HCT116 (cell line): Measurements from ENCODE around the gene DENND4B. TPM values are rescaled to one million over a fixed set of nuclear protein-coding genes. Genes with fewer than 3 reads are reported as not detected.

ENCODE experiments used
- ATAC-seq: fragments of 200-7000 bp; cut with Tn5 transposase; 2 replicates; pipeline ENCODE4 v1.9.1; 2020; ENCODE audit warnings: mild to moderate bottlenecking, moderate library complexity
- BruUV-seq: library from RNA; stranded (reverse); fragments of 400-500 nt; replicated peaks from 2 replicates; lab custom pipeline; 2021; lab: Mats Ljungman, UMichigan
- CTCF ChIA-PET: fragments of 300-600 bp; sonication (Branson Sonifier 250); formaldehyde crosslinking; loops from one replicate; lab custom pipeline; 2021; ENCODE audit warnings: antibody characterized with exemption; lab: Charles Lee
- POLR2A ChIA-PET: fragments of 300-600, 350-600 bp; sonication (Branson Sonifier 250); formaldehyde crosslinking; loops from one replicate; lab custom pipeline; 2021; ENCODE audit warnings: antibody characterized with exemption; lab: Charles Lee
- RAD21 ChIA-PET, 2 experiments: fragments of 300-600 bp; sonication (Branson Sonifier 250); formaldehyde crosslinking; loops; one replicate each; lab custom pipeline; 2023; ENCODE audit warnings: low total read pairs in 2 of 2; ENCODE audit not compliant: uncharacterized antibody in 2 of 2, unreplicated experiment in 2 of 2, low non-redundant PET in 1 of 2; lab: Charles Lee
- DNase-seq: peaks from one replicate; pipeline ENCODE4 v3.0.0-alpha.2; 2010; ENCODE audit warnings: low read depth, low spot score
- H2AFZ ChIP-seq: fragments of 200-600 bp; shearing (Covaris generic), sonication (generic); 2 replicates; pipeline ENCODE4 v1.6.1; 2017; ENCODE audit warnings: low read depth, mixed run types, mixed read lengths, antibody characterized with exemption, low read length; ENCODE audit not compliant: poor library complexity, severe bottlenecking
- H3K27ac ChIP-seq: 2 replicates; pipeline ENCODE4 v1.5.1; 2012; ENCODE audit warnings: low read depth, low read length
- H3K27me3 ChIP-seq: fragments of 200-600 bp; sonication (generic); 2 replicates; pipeline ENCODE4 v1.6.1; 2016; ENCODE audit warnings: mixed run types, low read length, mixed read lengths; ENCODE audit not compliant: insufficient read depth
- H3K36me3 ChIP-seq, 2 experiments: fragments of 200-500 bp in 1 of 2; fragments of 200-600 bp in 1 of 2; sonication (Bioruptor generic) in 1 of 2; sonication (generic) in 1 of 2; 2 replicates each; pipeline versions ENCODE4 v1.5.1 to v1.6.1; 2014 to 2016; ENCODE audit warnings: low read length in 2 of 2, inconsistent platforms in 1 of 2, mixed read lengths in 1 of 2, mixed run types in 1 of 2; ENCODE audit not compliant: insufficient read depth in 2 of 2, control insufficient read depth in 1 of 2
- H3K4me1 ChIP-seq, 2 experiments: fragments of 200-600 bp in 1 of 2; sonication (generic) in 1 of 2; 2 replicates each; pipeline versions ENCODE4 v1.5.1 to v1.6.1; 2012 to 2017; ENCODE audit warnings: low read length in 2 of 2, inconsistent platforms in 1 of 2, mild to moderate bottlenecking in 1 of 2, mixed read lengths in 1 of 2, mixed run types in 1 of 2, moderate library complexity in 1 of 2; ENCODE audit not compliant: insufficient read depth in 2 of 2, control insufficient read depth in 1 of 2
- H3K4me2 ChIP-seq: fragments of 200-600 bp; sonication (generic); 2 replicates; pipeline ENCODE4 v1.6.1; 2017; ENCODE audit warnings: mixed run types, low read length, mixed read lengths
- H3K4me3 ChIP-seq, 2 experiments: fragments of 200-600 bp in 1 of 2; sonication (generic) in 1 of 2; replicated peaks in 1 of 2; 2 replicates each; pipeline ENCODE4 v1.5.1; 2011 to 2016; ENCODE audit warnings: low read length in 2 of 2, control low read depth in 1 of 2, low read depth in 1 of 2, mild to moderate bottlenecking in 1 of 2, mixed read lengths in 1 of 2, mixed run types in 1 of 2
- H3K79me2 ChIP-seq: fragments of 200-600 bp; sonication (generic); 2 replicates; pipeline ENCODE4 v1.6.1; 2017; ENCODE audit warnings: mild to moderate bottlenecking, mixed run types, low read length, moderate library complexity, mixed read lengths; ENCODE audit not compliant: insufficient read depth
- H3K9ac ChIP-seq: fragments of 200-600 bp; sonication (generic); 2 replicates; pipeline ENCODE4 v1.6.1; 2016; ENCODE audit warnings: low read length, mixed read lengths
- H3K9me2 ChIP-seq: fragments of 200-600 bp; sonication (generic), shearing (Covaris generic); 2 replicates; pipeline ENCODE4 v1.6.1; 2017; ENCODE audit warnings: mixed run types, mild to moderate bottlenecking, moderate library complexity; ENCODE audit not compliant: insufficient read depth
- H3K9me3 ChIP-seq, 2 experiments: fragments of 200-500 bp in 1 of 2; fragments of 200-600 bp in 1 of 2; sonication (Bioruptor generic) in 1 of 2; sonication (generic) in 1 of 2; 2 replicates each; pipeline ENCODE4 v1.6.1; 2014 to 2017; ENCODE audit warnings: low read length in 2 of 2, mixed read lengths in 2 of 2, inconsistent platforms in 1 of 2, low read depth in 1 of 2, mild to moderate bottlenecking in 1 of 2, mixed run types in 1 of 2, moderate library complexity in 1 of 2; ENCODE audit not compliant: control insufficient read depth in 1 of 2, insufficient read depth in 1 of 2
- H4K20me1 ChIP-seq: fragments of 200-600 bp; sonication (generic), shearing (Covaris generic); 2 replicates; pipeline ENCODE4 v1.6.1; 2017; ENCODE audit warnings: mixed run types, mild to moderate bottlenecking, moderate library complexity; ENCODE audit not compliant: insufficient read depth
- ATF3 ChIP-seq: IDR thresholded peaks from 2 replicates; pipeline ENCODE4 v1.6.1; 2012
- EGR1 ChIP-seq: IDR thresholded peaks from 2 replicates; pipeline ENCODE4 v1.6.1; 2012; ENCODE audit warnings: low read depth
- ELF1 ChIP-seq: IDR thresholded peaks from 2 replicates; pipeline ENCODE4 v1.6.1; 2012; ENCODE audit warnings: low read depth, borderline replicate concordance
- EZH2 ChIP-seq: fragments of 200-600 bp; sonication (generic); IDR thresholded peaks from 2 replicates; pipeline ENCODE4 v1.6.1; 2017; ENCODE audit warnings: antibody characterized with exemption, mixed run types
- EZH2phosphoT487 ChIP-seq: fragments of 200-600 bp; IDR thresholded peaks from 2 replicates; pipeline ENCODE4 v1.6.1; 2018; ENCODE audit warnings: antibody characterized with exemption, borderline replicate concordance
- FOSL1 ChIP-seq: IDR thresholded peaks from 2 replicates; pipeline ENCODE4 v1.6.1; 2012; ENCODE audit warnings: low read depth
- POLR2AphosphoS5 ChIP-seq: IDR thresholded peaks from 2 replicates; pipeline ENCODE4 v1.6.1; 2011; ENCODE audit warnings: mild to moderate bottlenecking, low read depth, low read length, moderate library complexity
- SIN3A ChIP-seq: IDR thresholded peaks from 2 replicates; pipeline ENCODE4 v1.6.1; 2012; ENCODE audit warnings: low read depth
- SP1 ChIP-seq: IDR thresholded peaks from 2 replicates; pipeline ENCODE4 v1.6.1; 2012; ENCODE audit warnings: low read depth
- SRF ChIP-seq: IDR thresholded peaks from 2 replicates; pipeline ENCODE4 v1.6.1; 2012; ENCODE audit warnings: low read depth
- YY1 ChIP-seq: IDR thresholded peaks from 2 replicates; pipeline ENCODE4 v1.6.1; 2011; ENCODE audit warnings: low read length, low read depth, moderate library complexity, mild to moderate bottlenecking; ENCODE audit not compliant: insufficient replicate concordance; ENCODE audit errors: extremely low read depth
- ZFX ChIP-seq: fragments of 450-650 bp; IDR thresholded peaks from 2 replicates; pipeline ENCODE4 v1.6.1; 2017
- intact Hi-C: fragments of 100-400 bp; cut with micrococcal nuclease; formaldehyde crosslinking; loops from 2 replicates; pipeline ENCODE4 v1.10.0; 2022
- total RNA-seq: library from RNA; stranded (reverse); gene quantifications from one replicate; pipeline ENCODE4 v1.2.1, GENCODE V29; 2021; ENCODE audit not compliant: unreplicated experiment
- TF ChIP-seq, protein P1 (sequence below): IDR thresholded peaks from 2 replicates; pipeline ENCODE4 v1.6.1; 2011; ENCODE audit warnings: mild to moderate bottlenecking, low read length, moderate library complexity; ENCODE audit not compliant: insufficient replicate concordance; ENCODE audit errors: extremely low read depth

DENND4B gene
- total RNA-seq, 1 experiment from 2014 or later, result 70.8 TPM

GRCh38 chr1:153953859-153954365, 7.4 kb upstream of the DENND4B start:
- H3K9me2 ChIP-seq, result no peaks in the 10 kb centered on the region
- CTCF ChIA-PET, result no interaction called here
- H3K4me2 ChIP-seq, result no peak overlapping the region
- no peak for ATAC-seq
- no peaks in the 10 kb centered on the region for H4K20me1 ChIP-seq
- no peak for DNase-seq
- H2AFZ ChIP-seq, result no peak overlapping the region
- H3K4me3 ChIP-seq, result no peak overlapping the region
- TF ChIP-seq ATF3 (no peak), POLR2AphosphoS5 (no peak), SP1 (no peak), EZH2phosphoT487 (no peak), ZFX (no peak), YY1 (no peak), SRF (no peak), ELF1 (no peak), EGR1 (no peak), EZH2 (no peak), SIN3A (no peak), FOSL1 (no peak)
- TF ChIP-seq, protein P1, sequence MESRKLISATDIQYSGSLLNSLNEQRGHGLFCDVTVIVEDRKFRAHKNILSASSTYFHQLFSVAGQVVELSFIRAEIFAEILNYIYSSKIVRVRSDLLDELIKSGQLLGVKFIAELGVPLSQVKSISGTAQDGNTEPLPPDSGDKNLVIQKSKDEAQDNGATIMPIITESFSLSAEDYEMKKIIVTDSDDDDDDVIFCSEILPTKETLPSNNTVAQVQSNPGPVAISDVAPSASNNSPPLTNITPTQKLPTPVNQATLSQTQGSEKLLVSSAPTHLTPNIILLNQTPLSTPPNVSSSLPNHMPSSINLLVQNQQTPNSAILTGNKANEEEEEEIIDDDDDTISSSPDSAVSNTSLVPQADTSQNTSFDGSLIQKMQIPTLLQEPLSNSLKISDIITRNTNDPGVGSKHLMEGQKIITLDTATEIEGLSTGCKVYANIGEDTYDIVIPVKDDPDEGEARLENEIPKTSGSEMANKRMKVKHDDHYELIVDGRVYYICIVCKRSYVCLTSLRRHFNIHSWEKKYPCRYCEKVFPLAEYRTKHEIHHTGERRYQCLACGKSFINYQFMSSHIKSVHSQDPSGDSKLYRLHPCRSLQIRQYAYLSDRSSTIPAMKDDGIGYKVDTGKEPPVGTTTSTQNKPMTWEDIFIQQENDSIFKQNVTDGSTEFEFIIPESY, result no peak
- no peaks in the 10 kb centered on the region for H3K27me3 ChIP-seq
- no peaks in the 10 kb centered on the region for H3K9me3 ChIP-seq
- RAD21 ChIA-PET, result no interaction called here
- BruUV-seq, result no TSS peak
- H3K4me1 ChIP-seq, result peaks cover 1 to 14% of the 10 kb centered on the region in 2 experiments; a peak in 2 of 4 replicates
- H3K79me2 ChIP-seq, result peaks cover 49% of the 10 kb centered on the region
- peaks cover 19 to 22% of the 10 kb centered on the region in 2 experiments; a peak in 3 of 4 replicates for H3K36me3 ChIP-seq
- H3K9ac ChIP-seq, result no peak overlapping the region
- POLR2A ChIA-PET, result no interaction called here
- no peak overlapping the region for H3K27ac ChIP-seq
- intact Hi-C loops, result no loop called here
